Measurements from ENCODE around the gene DUOX2. TPM values are rescaled to one million over a fixed set of nuclear protein-coding genes. Genes with fewer than 3 reads are reported as not detected.
"Not testable (repeated sequence)": the region's sequence is repeated elsewhere in the genome, so short reads cannot be mapped to it uniquely, and the experiment has no call there.

DUOX2 gene
- total RNA-seq, 1 experiment from 2014 or later = not detected

DNA sequence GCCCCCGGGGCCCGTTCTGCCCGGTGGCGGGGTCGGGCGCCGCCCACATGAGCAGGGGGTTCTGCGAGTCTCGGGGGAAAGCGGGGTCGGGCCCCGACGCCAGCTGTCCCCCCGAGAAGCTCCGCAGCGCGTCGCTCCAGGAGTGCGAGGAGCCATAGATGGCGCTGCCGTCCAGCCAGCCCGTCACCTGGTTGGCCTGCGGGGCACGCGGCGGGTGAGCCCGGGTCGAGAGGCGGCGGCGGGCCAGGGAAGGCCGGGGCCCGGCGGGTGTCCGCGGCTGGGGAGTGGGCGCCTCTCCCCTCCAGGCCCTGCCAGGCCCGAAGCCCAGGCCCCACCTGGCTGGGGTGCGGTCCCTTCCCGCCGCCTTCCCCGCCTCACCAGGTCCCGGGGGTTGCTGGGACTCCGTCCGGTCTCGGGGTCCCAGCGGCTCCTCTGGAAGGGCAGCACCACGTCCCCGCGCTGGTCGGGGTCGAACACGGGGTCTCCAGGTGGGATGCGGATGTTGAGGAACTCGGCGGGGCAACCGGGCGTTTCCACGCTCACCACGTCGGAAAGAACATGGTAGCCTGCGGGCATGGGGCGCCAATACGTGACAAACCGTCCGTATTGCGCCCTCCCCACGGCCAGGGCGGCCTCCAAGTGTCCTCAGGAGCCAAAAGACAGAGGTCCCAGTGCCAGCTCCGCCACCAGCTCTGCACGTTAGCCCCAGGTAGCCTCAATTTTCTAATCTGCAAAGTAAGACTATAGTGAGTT lies 2.4 kb downstream of the DUOX2 start:
- DNase-seq (ENCODE audit: low read depth) = no peak
- in situ Hi-C loops (cut with HindIII; ENCODE audit: low pct_unique_long_range_greater_than_20kb, low sequenced_read_pairs) = no loop called here

DNA sequence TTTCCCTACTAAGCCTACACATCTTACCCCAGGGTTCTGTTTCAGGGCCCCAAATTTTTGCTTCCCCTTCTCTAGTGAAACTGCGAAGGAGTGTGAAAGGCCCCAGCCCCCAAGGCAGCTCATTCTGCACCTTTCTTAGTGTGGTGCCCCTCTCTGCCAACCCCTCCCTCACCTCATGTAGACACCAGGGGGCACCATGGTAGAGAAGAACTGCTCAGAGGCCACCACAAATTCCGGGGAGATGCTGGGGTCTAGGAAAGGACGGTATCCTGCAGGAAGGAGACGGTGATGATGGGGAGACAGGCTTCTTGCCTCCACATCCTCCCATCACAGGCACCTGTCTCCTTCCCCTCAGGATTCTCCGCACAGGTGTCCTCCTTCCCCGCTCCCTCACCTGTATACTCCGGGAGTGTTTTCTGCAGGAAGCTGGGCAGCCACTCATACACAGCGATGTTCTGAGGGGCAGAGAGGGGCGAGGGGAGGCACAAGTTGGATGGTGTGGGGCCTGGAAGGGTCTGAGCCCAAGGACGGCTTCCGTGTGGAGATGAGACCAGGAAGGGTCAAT lies 3.6 kb downstream of the DUOX2 start:
- DNase-seq (ENCODE audit: low read depth) = no peak
- in situ Hi-C loops (cut with HindIII; ENCODE audit: low pct_unique_long_range_greater_than_20kb, low sequenced_read_pairs) = no loop called here

DNA sequence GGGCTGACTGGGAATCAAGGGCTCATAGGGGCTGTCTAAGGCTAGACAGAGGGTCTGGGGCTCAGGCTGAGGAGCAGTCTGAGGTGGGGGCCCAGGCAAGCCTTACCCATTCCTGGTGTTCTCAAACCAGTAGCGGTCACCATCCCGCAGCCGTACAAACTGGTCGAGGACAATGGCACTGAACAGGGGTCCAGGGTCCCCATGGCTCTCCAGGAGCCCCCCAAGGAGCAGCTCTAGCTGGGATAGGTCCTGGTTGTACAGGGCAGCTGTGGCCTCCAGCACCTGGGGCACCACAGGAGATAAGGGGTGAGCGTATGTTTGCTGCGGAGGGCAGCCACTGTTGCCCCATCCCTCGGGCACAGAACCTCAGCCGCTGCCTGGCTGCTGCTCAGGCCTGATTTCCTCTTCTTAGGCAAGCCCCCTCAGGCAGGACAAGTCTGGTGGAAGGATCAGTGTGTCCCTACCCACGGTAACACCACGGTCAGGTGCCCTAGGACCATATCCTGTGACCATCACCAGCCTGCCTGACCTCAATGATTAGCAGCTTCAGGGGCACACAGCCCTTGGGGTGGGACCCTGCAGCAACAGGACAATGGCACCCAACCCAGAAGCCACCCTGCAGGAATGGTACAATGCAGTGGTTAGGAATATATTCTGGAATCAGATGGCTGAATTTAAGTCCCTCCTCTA lies 5.9 kb downstream of the DUOX2 start:
- no peak for DNase-seq (ENCODE audit: low read depth)
- in situ Hi-C loops (cut with HindIII; ENCODE audit: low pct_unique_long_range_greater_than_20kb, low sequenced_read_pairs) = no loop called here

DNA sequence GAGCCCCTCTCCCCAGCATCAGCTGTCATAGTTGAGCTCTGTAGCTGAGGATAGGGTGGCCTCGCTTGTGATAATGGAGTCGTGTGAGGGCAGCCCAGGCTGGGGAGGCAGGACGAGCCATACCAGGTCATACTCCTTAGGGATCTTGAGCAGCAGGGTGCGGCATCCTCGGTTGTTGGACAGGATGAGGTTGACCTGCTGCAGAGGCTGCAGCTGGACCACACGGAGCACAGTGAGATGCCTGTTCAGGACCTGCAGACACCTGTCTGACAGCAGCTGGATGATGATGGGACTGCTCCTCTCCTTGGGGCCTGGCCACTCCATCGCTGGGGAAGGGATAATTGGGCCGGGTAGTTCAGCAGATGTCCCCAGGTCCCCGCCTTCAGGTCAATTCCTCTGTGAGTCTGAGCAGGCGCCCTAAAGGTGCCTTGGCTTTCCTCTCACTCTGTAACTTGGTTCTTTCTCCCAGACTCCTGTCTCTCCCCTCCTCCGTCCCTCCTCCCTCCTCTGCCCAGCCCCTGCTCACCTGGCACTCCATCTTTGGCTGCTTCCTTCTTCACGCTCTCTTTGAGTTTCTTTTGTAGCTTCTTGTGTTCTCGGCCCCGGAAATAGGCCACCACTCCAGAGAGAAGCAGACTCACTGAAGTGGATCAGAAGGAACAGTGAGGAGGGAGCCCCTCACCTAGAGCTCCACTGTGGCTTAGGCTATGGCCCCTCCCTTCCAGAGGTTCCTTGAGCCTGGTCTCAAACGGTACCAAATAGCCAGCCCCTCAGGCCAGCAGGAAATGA lies 7.8 kb downstream of the DUOX2 start:
- in situ Hi-C loops (cut with HindIII; ENCODE audit: low pct_unique_long_range_greater_than_20kb, low sequenced_read_pairs) = no loop called here
- no peak for DNase-seq (ENCODE audit: low read depth)

DNA sequence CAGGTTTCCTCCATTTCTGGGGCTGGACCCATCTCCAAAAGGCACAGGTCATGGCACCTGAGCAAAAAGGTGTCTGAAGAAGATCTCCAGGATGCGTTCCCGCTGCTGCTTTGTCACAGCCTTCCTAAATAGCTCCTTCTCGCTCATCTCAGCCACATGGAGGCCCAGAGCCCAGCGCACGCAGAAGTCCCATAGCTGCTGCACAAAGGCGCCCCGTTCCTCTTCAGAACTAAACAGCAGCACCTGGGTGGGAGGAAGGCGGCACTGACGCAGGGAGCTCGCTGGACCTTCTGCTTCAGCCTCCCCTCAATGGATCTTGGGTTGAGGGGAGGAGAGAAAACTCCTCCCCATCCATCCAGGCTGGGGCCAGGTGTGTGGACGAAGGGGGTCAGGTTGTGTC lies 8.4 kb downstream of the DUOX2 start:
- in situ Hi-C loops (cut with HindIII; ENCODE audit: low pct_unique_long_range_greater_than_20kb, low sequenced_read_pairs) = no loop called here
- DNase-seq (ENCODE audit: low read depth) = no peak

DNA sequence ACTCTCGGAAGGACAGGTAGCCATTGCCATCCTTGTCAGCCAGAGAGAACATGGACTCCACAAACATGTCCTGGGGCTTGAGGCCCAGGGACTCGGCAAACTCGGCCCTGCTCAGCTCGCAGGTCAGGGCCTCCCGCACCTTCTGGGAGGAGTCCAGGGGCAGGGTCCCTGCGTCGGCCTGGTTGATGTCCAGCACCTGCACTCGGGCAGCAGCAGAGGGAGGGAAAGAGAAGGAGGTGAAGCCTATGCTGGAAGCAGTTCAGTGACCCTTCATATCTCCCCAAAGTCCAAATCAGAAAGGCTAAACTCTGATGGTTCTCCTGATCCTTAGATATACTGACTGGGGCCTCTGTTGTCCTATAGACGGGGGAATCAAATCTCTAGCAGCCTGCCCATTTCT lies 9.8 kb downstream of the DUOX2 start:
- in situ Hi-C loops (cut with HindIII; ENCODE audit: low pct_unique_long_range_greater_than_20kb, low sequenced_read_pairs); DNase-seq (ENCODE audit: low read depth): not testable (repeated sequence)

DNA sequence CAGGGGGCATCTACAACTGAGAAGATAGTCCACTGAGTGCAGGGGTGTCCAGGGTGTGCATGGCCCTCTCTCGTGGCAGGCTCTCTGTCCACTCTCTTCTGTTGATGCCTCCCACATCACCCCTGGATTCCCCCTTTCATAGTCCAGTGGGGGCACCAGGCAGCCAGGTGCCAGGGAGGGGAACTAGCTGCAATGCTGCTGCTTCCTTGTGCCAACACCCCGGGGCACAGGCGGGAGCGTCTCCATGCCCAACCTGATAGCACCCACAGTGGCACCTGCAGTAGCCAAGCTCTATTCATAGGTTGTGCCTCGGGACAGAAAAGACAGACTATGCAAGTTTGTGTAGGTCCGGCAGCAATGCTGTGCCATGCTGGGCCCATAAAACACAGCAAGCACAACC lies 11.7 kb downstream of the DUOX2 start:
- in situ Hi-C loops (cut with HindIII; ENCODE audit: low pct_unique_long_range_greater_than_20kb, low sequenced_read_pairs) = no loop called here
- DNase-seq (ENCODE audit: low read depth) = no peak

DNA sequence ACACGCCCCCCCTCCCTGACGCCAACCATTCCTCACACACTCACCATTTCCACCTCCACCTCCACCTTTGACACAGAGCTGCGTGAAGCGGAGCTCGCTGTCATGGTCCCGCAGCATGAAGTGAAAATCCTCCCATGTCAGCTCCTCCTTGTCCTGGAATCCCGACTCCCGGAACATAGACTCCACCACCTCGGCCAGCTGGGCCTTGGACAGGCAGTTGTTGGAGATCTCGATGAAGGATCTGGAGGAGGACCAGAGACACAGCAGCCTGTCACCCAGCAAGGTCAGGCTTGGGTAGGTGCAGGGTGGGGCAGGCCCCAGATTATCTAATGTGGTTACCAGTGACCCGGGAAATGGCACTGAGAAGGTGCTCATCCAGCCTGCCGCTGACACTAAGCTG lies 12.2 kb downstream of the DUOX2 start:
- no peak for DNase-seq (ENCODE audit: low read depth)
- in situ Hi-C loops (cut with HindIII; ENCODE audit: low pct_unique_long_range_greater_than_20kb, low sequenced_read_pairs) = no loop called here

DNA sequence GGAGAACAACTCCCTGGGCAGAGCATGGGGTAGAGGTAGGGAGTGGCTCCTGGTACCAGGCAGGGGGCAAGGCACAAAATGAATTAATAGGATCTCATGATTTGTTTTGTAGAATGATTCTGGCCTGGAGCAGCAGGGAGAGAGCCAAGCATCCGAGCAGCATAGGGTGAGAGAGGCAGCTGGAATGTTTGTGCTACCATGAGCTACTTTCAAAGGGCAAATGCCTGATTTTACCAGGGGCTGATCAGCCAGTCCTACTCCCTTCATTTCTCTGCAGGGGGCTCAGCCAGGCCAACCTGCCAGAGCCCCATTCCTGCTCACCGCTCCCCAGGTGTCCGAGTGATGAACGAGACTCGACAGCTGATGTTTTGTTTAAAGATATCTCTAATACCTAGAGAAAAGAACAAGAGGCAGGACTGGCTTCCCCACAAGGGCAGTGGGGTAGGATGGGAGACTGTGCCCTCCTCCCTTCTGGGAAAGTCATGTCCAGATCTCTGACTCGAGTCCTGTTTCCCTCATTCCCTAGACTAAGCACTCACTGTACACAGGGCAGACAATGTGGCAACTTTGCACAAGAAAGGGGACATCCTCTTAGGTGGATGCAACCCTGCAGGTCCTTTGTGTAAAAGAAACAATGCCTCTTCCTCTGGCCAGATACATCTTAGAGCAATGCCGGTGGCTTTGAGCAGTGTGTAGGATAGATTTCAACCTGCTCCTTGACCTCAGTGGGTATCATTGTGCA lies 12.9 kb downstream of the DUOX2 start:
- no peak for DNase-seq (ENCODE audit: low read depth)
- in situ Hi-C loops (cut with HindIII; ENCODE audit: low pct_unique_long_range_greater_than_20kb, low sequenced_read_pairs) = no loop called here

DNA sequence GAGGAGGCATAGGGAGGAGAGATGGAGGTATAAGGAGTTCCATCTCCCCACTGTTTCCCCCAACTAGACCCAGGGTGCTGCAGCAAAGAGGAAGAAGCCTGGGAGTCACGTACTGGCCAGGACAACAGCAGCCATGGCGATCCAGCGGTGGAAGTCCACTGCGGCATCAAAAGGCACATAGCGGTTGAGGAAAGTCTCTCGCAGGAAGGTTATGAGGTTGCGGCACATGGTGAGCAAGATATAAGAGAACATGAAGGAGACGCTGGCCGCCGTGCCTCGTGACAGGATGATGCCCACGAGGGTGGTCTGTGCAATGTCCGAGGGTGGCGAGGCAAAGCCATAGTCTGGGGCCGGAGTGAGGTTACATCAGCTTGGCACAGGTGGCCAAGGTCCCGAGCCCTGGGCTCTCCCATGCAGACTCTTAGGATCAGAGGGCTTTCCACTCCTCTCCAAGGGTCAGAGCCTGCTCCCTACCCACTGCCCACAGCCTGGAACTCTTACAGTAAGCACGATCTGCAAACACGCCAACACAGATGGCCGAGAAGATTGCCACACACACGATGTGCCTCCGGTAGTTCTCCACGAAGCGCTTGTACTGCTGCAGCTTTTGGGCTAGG lies 14.3 kb downstream of the DUOX2 start:
- DNase-seq (ENCODE audit: low read depth) = no peak
- in situ Hi-C loops (cut with HindIII; ENCODE audit: low pct_unique_long_range_greater_than_20kb, low sequenced_read_pairs) = no loop called here

DNA sequence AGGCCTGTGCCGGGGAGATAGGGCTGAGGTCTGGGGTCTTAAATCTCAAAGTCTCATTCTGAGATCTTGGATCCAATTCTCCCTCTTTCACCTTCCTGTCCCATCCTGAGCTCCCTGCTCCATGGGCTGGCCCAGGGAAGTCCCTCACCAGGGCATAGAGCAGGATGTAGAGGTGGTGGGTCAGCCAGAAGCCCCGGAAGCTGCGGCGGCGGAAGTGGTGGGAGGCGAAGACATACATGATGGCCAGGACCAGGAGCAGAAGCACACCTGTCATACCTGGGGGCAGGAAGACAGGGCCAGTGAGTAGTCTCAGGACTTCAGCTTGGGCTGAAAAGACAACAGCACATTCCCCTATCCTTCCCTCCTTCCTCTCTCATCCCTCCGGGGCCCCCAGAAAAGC lies 16.5 kb downstream of the DUOX2 start:
- no peak for DNase-seq (ENCODE audit: low read depth)
- in situ Hi-C loops (cut with HindIII; ENCODE audit: low pct_unique_long_range_greater_than_20kb, low sequenced_read_pairs) = no loop called here

DNA sequence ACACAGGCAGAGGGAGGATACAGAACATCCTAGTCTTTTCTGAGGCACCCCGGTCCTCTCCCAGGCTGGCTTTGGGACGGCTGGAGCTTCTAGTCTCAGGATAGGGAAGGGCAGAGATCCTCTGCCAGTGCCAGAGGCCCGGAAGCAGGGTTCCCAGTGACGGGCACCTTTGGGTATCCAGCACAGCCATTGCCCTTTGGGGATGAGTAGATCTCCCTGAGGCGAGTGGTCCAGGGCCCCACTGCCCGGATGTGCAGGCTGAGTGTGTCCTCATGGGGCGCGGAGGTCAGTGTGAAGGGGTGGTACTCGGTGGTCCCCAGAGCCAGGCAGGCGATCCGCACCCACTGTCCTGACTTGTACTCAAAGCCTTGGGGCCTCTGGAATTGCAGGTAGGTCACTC lies 18.3 kb downstream of the DUOX2 start:
- in situ Hi-C loops (cut with HindIII; ENCODE audit: low pct_unique_long_range_greater_than_20kb, low sequenced_read_pairs) = no loop called here
- no peak for DNase-seq (ENCODE audit: low read depth)

DNA sequence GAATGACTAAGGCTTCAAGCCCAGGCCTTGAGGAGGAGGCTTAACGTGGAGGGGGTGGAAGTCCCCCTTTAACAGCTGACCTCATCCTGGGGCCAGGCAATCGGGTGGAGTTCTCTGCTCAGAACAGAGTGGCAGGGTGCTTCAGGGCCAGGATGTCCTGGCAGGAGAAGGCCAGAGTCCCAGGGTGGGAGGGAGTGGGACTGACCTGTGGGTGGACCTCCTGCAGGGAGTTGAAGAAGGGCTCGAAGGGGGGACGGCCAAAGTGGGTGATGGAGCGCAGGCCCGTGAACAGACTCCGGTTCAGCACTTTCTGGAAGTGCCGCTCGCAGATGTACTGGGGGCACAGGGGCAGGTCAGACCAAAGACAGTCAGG lies 19.6 kb downstream of the DUOX2 start:
- in situ Hi-C loops (cut with HindIII; ENCODE audit: low pct_unique_long_range_greater_than_20kb, low sequenced_read_pairs) = no loop called here
- no peak for DNase-seq (ENCODE audit: low read depth)

DNA sequence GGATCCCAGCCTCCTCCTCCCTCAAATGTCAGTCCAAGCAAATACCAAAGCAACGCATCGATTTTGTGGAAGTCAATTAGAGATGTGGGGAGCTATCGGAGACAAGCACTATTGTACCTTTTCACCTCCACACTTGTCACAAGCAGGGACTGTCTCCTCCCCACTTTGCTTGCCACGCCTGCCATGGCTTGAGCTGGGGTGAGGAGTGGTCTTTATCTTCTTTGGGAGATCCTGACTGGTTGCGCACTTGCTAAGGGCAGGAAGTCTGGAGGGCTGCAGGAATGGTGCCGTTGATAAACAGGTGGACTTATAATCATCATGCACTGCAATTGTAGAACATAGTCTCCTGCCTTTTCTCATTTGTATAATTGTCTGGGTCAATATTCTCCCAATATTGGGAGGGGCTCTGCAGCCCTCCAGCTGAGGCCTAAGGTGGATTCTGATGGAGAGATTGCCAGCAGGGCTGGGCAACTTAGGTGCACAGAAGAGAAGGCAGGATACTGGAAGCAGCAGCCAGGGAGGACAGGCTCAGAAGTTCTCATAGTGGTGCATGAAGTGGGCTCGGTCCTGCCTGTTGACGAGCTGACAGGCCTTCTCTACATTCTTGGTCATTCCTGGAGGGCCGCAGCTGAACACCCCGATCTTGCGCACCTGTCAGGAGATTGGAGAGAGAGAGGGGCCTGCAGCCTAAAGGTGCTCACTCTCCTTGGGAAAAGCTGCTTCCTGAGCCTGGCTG lies 20.2 kb downstream of the DUOX2 start:
- DNase-seq (ENCODE audit: low read depth) = no peak
- in situ Hi-C loops (cut with HindIII; ENCODE audit: low pct_unique_long_range_greater_than_20kb, low sequenced_read_pairs) = no loop called here

DNA sequence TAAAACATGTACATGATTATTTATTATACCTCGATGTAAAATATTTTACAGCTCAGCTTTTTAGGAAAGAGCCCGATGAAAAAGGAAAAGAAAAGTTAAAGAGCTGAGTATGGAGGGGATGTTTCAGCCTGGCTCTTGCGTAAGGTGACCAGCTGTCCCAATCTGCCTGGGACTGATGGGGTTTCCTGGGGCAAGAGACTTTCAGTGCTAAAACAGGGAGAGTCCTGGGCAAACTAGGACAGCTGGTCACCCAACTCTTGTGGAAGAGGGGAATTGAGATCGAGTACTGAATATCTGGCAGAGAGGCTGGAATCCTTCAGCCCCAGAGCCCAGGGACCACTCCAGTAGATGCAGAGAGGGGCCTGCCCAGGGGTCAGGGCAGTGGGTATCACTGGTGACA lies 21.0 kb downstream of the DUOX2 start:
- in situ Hi-C loops (cut with HindIII; ENCODE audit: low pct_unique_long_range_greater_than_20kb, low sequenced_read_pairs) = no loop called here
- DNase-seq (ENCODE audit: low read depth) = no peak

DNA sequence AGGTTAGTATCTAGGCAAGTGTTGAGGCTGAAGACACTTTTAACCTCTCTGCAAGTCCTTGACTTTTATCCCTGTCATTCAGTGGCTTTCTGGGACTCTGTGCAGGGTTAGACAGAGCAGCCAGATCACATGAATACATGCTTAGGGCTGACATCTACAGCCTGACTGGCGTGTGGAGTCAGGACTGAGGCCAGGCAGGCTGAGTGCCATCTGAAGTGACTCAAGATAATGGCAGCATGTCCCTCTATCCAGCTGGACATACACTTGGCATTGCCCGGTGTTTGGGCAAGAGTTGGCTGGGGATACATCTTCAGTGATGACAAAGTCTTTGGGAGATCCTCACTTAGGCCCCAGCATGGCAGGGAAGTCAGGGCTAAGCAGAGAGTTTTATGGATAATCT lies 22.4 kb downstream of the DUOX2 start:
- in situ Hi-C loops (cut with HindIII; ENCODE audit: low pct_unique_long_range_greater_than_20kb, low sequenced_read_pairs) = no loop called here
- no peak for DNase-seq (ENCODE audit: low read depth)

DNA sequence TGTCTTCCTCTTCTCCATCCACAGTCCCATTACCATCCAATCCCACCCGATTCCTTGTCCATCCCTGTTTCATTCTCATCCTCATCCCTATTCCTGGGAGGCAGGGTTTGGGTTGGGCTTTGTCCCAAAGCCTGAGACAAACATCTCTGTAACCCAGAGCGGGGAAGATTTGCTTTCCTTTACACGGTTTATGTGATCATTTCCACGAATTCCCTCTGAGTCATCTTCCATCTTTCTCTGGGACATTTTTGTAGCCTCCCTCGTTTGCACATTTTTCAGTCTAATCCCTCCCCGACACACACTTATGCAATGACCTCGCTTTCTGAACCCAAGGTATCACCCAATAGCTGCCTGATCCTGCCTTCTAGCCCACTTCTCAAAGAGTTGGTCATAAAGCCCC lies 22.8 kb downstream of the DUOX2 start:
- in situ Hi-C loops (cut with HindIII; ENCODE audit: low pct_unique_long_range_greater_than_20kb, low sequenced_read_pairs) = no loop called here
- no peak for DNase-seq (ENCODE audit: low read depth)

Measured in Caki2 (cell line).